Skin epidermis (tissue), 12 donors: Measurements from ENCODE around the gene DCDC1.

Experiments used
- H3K27ac ChIP-seq, 21 experiments: fragments of 200-600 bp; sonication (generic) in 11 of 21; one replicate each; pipeline ENCODE4 v1.5.0; 2020; ENCODE audit warnings: mild to moderate bottlenecking in 3 of 21, inconsistent platforms in 2 of 21, moderate library complexity in 2 of 21
- H3K4me3 ChIP-seq, 7 experiments: fragments of 200-600 bp; sonication (generic) in 2 of 7; one replicate each; pipeline ENCODE4 v1.5.0; 2020; ENCODE audit warnings: inconsistent platforms in 2 of 7, mild to moderate bottlenecking in 2 of 7, moderate library complexity in 1 of 7

Gene DCDC1

DNA sequence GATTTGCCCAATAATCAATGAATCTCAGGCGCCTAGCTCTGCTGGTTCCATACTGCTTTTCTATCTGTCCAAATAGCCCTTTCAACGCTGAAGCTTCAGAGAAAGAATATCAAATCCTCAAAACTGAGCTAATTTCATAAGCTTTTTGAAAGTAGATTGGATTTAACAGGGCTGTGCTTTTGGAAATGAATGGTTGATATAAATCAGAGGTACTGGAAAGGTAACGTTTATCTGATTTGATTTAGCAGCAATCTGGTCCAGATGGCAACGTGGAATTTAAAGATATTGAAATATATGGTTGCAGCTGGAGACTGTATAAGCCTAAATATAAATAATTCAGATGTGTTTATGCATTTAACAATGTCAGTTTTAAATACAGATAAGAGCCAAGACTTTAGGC is 553.9 kb downstream of the DCDC1 start:
- Histone ChIP-seq H3K4me3 (no peak overlapping the region), H3K27ac (no peak overlapping the region)

DNA sequence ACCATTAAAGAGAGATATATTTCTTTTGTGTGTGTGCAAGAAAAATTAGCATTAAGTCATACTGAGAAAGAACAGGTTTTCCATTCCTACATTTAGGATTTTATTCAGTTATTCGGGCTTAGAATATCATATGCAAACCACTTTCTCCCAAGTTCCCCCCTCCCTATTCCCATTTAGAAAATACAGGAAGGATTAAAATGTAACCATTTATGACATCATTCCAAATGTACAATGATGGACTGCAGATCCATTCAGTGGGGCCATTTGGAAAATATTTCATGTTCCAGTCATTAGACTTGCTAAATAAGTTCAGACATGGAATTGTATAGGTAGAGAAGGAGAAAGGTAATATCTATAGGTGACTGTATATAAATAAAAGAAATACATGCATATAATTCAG is 554.8 kb downstream of the DCDC1 start:
- Histone ChIP-seq H3K27ac (no peak overlapping the region), H3K4me3 (no peak overlapping the region)
